ENCODE results near the gene MYO3B.

DNA sequence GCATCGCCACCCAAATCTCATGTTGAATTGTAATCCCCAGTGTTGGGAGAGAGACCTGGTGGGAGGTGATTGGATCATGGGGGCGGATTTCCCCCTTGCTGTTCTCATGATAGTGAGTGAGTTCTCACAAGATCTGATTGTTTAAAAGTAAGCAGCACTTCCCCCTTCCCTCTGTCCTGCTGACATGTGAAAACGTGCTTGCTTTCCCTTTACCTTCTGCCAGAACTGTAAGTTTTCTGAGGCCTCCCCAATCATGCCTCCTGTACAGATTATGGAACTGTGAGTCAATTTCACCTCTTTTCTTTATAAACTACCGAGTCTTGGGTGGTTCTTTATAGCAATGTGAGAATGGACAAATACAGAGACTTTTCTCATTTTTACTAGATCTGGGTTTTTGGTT lies 375.8 kb downstream of the MYO3B start:
- TF ChIP-seq, protein P1, sequence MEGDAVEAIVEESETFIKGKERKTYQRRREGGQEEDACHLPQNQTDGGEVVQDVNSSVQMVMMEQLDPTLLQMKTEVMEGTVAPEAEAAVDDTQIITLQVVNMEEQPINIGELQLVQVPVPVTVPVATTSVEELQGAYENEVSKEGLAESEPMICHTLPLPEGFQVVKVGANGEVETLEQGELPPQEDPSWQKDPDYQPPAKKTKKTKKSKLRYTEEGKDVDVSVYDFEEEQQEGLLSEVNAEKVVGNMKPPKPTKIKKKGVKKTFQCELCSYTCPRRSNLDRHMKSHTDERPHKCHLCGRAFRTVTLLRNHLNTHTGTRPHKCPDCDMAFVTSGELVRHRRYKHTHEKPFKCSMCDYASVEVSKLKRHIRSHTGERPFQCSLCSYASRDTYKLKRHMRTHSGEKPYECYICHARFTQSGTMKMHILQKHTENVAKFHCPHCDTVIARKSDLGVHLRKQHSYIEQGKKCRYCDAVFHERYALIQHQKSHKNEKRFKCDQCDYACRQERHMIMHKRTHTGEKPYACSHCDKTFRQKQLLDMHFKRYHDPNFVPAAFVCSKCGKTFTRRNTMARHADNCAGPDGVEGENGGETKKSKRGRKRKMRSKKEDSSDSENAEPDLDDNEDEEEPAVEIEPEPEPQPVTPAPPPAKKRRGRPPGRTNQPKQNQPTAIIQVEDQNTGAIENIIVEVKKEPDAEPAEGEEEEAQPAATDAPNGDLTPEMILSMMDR (IDR thresholded peaks at IDR 0.05): no peak
- TF ChIP-seq POLR2AphosphoS5 (IDR thresholded peaks at IDR 0.05): no peak

All from sigmoid colon (tissue), 4 donors.